HFF-Myc (cell line): Measurements from ENCODE around the gene FAAP100.

Experiments used
- DNase-seq: peaks from one replicate; pipeline ENCODE4 v3.0.0-alpha.2; 2011; ENCODE audit warnings: low read depth; ENCODE audit errors: extremely low read depth
- H3K4me3 ChIP-seq: replicated peaks from 2 replicates; pipeline ENCODE4 v1.5.1; 2011; ENCODE audit warnings: low read depth, mild to moderate bottlenecking, control low read depth, low read length
- CTCF ChIP-seq: IDR thresholded peaks from 2 replicates; pipeline ENCODE4 v1.5.1; 2012; ENCODE audit warnings: mild to moderate bottlenecking, low read depth, low read length, control low read depth; ENCODE audit errors: missing control alignments

Gene FAAP100

DNA sequence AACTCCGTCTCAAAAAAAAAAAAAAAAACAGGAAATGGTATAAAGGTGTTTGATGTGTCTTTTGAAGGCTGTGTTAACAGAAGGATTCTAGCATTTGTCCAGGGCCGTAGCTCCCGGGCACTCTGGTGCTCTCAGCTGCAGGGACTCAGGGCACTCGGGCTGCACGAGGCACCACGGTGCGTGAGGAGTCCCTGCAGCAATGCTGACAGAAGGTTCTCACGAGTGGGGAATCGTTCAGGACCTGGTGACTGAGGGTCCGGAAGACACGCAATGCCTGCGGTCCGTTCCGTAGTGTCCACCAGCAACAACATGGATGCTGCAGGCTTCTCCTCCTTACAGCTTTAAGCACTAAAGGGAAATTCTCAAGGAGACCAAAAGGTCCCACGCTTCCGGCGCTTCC lies 12.6 kb upstream of the FAAP100 start:
- TF ChIP-seq CTCF, result no peak
- no peak overlapping the region for H3K4me3 ChIP-seq
- no peak for DNase-seq

DNA sequence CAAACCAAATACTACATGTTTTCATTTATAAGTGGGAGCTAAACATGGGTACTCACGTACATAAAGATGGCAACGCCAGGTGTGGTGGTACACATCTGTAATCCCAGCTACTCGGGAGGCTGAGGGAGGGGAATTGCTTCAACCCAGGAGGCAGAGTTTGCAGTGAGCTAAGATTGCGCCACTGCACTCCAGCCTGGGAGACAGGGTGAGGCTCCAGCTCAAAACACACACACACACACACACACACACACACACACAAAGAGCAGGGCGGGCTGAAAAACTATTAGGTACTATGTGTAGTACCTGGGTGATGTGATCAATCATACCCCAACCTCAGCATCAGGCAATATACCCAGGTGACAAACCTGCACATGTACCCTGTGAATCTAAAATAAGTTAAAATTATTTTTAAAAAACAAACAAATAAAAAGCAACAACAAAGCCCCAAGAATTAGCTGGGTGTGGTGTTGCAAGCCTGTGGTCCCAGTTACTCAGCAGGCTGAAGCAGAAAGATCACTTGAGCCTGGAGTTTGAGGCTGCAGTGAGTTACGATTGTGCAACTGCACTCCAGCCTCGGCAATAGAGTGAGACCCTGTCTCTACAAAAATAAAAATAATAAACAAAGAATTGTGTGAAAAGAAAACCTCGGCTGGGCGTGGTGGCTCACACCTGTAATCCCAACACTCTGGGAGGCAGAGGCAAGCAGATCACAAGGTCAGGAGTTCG lies 11.9 kb upstream of the FAAP100 start:
- H3K4me3 ChIP-seq, result no peak overlapping the region
- no peak for DNase-seq
- no peak for TF ChIP-seq CTCF

DNA sequence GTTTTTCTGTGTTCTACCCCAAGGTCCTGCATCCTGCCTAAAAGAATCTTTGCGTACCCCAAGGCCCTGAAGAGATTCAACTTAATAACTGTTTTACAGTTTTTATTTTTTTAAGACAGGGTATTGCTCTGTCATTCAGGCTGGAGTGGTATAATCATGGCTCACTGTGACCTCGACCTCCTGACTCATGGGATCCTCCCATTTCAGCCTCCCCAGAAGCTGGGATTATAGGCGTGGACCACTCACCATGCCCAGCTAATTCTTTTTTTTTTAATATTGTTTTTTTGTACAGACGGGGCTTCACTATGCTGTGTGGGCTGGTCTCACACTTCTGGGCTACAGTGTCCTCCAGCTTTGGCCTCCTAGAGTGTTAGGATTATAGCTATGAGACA lies 9.3 kb upstream of the FAAP100 start:
- DNase-seq, result no peak

GRCh38 chr17:81558941-81559806 lies 7.0 kb upstream of the FAAP100 start:
- no peak for TF ChIP-seq CTCF
- no peak for DNase-seq
- no peak overlapping the region for H3K4me3 ChIP-seq

More for the DNA sequence above, 9.3 kb upstream of the FAAP100 start:
- TF ChIP-seq CTCF, result no peak
- no peak overlapping the region for H3K4me3 ChIP-seq

GRCh38 chr17:81558115-81558468 lies 5.9 kb upstream of the FAAP100 start:
- TF ChIP-seq CTCF, result no peak
- no peak for DNase-seq
- no peak overlapping the region for H3K4me3 ChIP-seq

- TF ChIP-seq CTCF, result no peak
- no peak for DNase-seq
- no peak overlapping the region for H3K4me3 ChIP-seq
Observed at GRCh38 chr17:81557276-81558114, 5.3 kb upstream of the FAAP100 start.
